Right lobe of liver (tissue), 6 donors: ENCODE measurements around the gene ABCC12. TPM values are rescaled to one million over a fixed set of nuclear protein-coding genes. Genes with fewer than 3 reads are reported as not detected.

Source experiments
- ATAC-seq, 4 donors: fragments of 200-7000 bp; cut with Tn5 transposase; one replicate each; pipeline ENCODE4 v1.9.1; 2020; ENCODE audit warnings: mild to moderate bottlenecking in 4 of 4, moderate library complexity in 4 of 4
- DNase-seq, 3 donors: peaks; one replicate each; pipeline ENCODE4 v3.0.0-alpha.2; 2020
- H3K27ac ChIP-seq, 3 donors: fragments of 200-600 bp; one replicate each; pipeline ENCODE4 v1.8.0; 2022
- H3K27me3 ChIP-seq, 2 donors: fragments of 200-600 bp; one replicate each; pipeline ENCODE4 v1.8.0; 2022
- H3K36me3 ChIP-seq, 4 donors: fragments of 200-600 bp; sonication (generic) in 1 of 4; one replicate each; pipeline versions ENCODE4 v1.5.1 to v1.8.0; 2017 to 2022; ENCODE audit warnings: control low read depth in 1 of 4
- H3K4me1 ChIP-seq, 4 donors: fragments of 200-600 bp; sonication (generic) in 1 of 4; one replicate each; pipeline versions ENCODE4 v1.5.1 to v1.8.0; 2017 to 2022; ENCODE audit warnings: control low read depth in 1 of 4
- H3K4me3 ChIP-seq, 3 donors: fragments of 200-600 bp; one replicate each; pipeline ENCODE4 v1.8.0; 2022
- H3K9me3 ChIP-seq, 4 donors: fragments of 200-600 bp; sonication (generic) in 1 of 4; one replicate each; pipeline versions ENCODE4 v1.5.1 to v1.8.0; 2017 to 2022; ENCODE audit warnings: control low read depth in 1 of 4
- POLR2A ChIP-seq: fragments of 450-650 bp; IDR thresholded peaks from one replicate; pipeline ENCODE4 v1.6.1; 2017; ENCODE audit warnings: antibody characterized with exemption, mild to moderate bottlenecking
- WGBS: methylation state at CpG from one replicate; pipeline ENCODE4 v1.1.6; 2018; ENCODE audit warnings: low coverage, low lambda C conversion rate; ENCODE audit not compliant: insufficient coverage; ENCODE audit errors: missing lambda C conversion rate; 5-methylcytosine and 5-hydroxymethylcytosine counted together
- intact Hi-C, 2 donors: fragments of 100-400 bp; cut with DNase I; formaldehyde crosslinking; loops; one replicate each; pipeline versions ENCODE4 v1.11.2 to v1.14.1; 2022
- total RNA-seq, 6 experiments: library from RNA; depleted of rRNA in 2 of 6; stranded (reverse); fragments of >200 nt in 2 of 6; fragmentation: NEBNext Ultra II Directional in 3 of 6; extraction: Animal tissue kit (Norgen Biotek cat#: 25700) in 3 of 6; gene quantifications; one replicate each; pipeline versions ENCODE4 v1.1.0 to v1.2.4, GENCODE V29; 2016 to 2023
- TF ChIP-seq, protein P1 (sequence below), 4 donors: fragments of 200-600 bp in 3 of 4; fragments of 450-650 bp in 1 of 4; IDR thresholded peaks; one replicate each; pipeline versions ENCODE4 v1.5.1 to v1.8.0; 2016 to 2022; ENCODE audit warnings: antibody characterized with exemption in 4 of 4, mild to moderate bottlenecking in 2 of 4
- donor health status: DM: no; HTN: yes; CAD: no.
- donor health status: DM: no; HTN: no; CAD: no.
- donor health status: DM: no; HTN: no; CAD: no.
- donor health status: DM: no; HTN: yes; CAD: no.
- donor health status: DM: no; HTN: yes; CAD: no.

ABCC12 gene
- total RNA-seq, 6 experiments from 2014 or later: 0.07 TPM; not detected in 5

DNA sequence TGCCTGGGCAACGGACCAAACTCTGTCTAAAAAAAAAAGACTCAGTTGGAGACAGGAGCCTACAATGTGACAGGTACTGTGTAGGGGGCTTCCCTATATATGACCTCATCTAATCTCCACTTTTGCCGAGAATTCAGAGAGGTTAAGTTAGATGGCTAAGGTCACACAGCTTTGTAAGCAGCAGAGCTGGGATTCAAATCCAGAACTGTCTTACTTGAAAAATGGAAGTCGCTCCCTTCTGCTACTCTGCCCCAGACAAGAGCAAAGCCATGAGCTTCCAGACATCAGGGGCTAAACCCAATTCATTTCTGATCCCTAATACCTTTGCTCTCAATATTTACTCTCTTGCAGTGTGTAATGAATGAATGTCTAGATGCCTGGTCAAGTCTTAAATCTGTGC lies 41.5 kb upstream of the ABCC12 start:
- ATAC-seq (no peak), DNase-seq (no peak)
- Histone ChIP-seq H3K27me3 (no peaks in the 10 kb centered on the region), H3K27ac (no peak overlapping the region), H3K9me3 (no peaks in the 10 kb centered on the region), H3K36me3 (no peaks in the 10 kb centered on the region), H3K4me3 (no peak overlapping the region), H3K4me1 (peaks cover 0 to 15% (median 4%) of the 10 kb centered on the region in 4 donors)
- TF ChIP-seq, protein P1, sequence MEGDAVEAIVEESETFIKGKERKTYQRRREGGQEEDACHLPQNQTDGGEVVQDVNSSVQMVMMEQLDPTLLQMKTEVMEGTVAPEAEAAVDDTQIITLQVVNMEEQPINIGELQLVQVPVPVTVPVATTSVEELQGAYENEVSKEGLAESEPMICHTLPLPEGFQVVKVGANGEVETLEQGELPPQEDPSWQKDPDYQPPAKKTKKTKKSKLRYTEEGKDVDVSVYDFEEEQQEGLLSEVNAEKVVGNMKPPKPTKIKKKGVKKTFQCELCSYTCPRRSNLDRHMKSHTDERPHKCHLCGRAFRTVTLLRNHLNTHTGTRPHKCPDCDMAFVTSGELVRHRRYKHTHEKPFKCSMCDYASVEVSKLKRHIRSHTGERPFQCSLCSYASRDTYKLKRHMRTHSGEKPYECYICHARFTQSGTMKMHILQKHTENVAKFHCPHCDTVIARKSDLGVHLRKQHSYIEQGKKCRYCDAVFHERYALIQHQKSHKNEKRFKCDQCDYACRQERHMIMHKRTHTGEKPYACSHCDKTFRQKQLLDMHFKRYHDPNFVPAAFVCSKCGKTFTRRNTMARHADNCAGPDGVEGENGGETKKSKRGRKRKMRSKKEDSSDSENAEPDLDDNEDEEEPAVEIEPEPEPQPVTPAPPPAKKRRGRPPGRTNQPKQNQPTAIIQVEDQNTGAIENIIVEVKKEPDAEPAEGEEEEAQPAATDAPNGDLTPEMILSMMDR (IDR thresholded peaks at IDR 0.05): no peak
- TF ChIP-seq POLR2A: no peak
- intact Hi-C loops: no loop called here
- WGBS: 96% methylated on average over 3 of the region's 3 CpGs

DNA sequence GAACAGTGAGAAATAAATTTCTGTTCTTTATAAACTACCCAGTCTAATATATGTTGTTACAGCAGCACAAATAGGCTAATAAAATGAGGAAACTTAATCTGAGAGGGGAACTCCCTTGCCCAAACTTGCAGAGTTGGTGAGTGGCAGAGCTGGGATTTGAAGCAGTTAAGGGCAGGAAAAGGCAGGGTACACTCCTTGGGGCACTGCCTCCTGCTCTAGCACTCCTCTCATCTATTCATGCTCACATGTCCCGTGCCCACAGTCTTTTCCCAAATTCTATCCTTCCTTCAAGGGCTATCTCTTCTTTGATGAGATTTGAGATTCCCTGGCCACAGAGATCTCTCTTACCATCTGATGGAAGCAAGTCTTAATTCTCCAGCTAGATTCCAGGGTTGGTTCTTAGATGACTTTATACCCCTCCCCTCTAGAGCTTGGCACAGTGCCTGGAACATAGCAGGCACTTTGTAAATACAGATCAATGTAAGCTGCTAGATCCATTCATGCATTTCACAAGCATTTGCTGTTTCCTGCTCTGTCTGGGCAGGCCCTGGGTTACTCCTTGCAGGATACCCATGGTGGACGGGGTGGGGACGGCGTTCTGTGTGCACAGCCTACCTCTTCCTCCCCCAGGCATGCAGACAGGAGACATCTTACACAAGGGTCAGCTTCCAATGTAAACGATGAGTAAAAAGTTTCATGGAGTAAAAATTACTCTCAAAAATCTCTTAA lies 39.2 kb upstream of the ABCC12 start:
- Histone ChIP-seq H3K36me3 (no peaks in the 10 kb centered on the region), H3K27me3 (no peaks in the 10 kb centered on the region), H3K4me1 (peaks cover 0 to 4% (median 0%) of the 10 kb centered on the region in 4 donors), H3K4me3 (no peak overlapping the region), H3K9me3 (no peaks in the 10 kb centered on the region), H3K27ac (no peak overlapping the region)
- no peak for TF ChIP-seq POLR2A
- TF ChIP-seq, protein P1 (IDR thresholded peaks at IDR 0.05): no peak
- intact Hi-C loops: no loop called here
- WGBS: 33% methylated on average over 5 of the region's 5 CpGs
- ATAC-seq (peak; percentile 74 to 89 (median 82)), DNase-seq (peak in 1 of 3 donors; percentile 35)

DNA sequence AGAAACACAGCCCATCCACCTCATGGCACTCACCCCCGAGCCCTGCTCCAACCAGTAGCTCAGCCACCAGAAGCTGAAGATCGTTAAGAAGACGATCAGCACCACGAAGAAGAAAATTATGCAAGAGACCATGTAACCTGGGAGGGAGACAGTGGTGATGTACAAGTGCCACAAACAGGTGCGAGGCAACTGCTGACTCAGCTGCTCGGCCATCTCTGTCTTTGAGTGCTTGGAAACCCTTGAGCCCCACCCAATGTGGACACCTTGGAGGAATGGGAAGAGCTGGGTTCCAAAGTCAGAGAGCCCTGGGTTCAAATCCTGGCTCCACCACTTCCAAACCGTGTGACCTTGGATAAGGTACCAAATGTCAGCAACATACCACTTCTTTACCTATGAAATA lies 38.1 kb upstream of the ABCC12 start:
- no peak for ATAC-seq
- H3K27me3 ChIP-seq: no peaks in the 10 kb centered on the region
- no peak for TF ChIP-seq POLR2A
- TF ChIP-seq, protein P1 (IDR thresholded peaks at IDR 0.05): no peak
- no peak for DNase-seq
- no peak overlapping the region for H3K27ac ChIP-seq
- no peaks in the 10 kb centered on the region for H3K9me3 ChIP-seq
- H3K4me3 ChIP-seq: no peak overlapping the region
- peaks cover 0 to 6% (median 0%) of the 10 kb centered on the region in 4 donors for H3K4me1 ChIP-seq
- no peaks in the 10 kb centered on the region for H3K36me3 ChIP-seq
- WGBS: 80% methylated on average over 1 of the region's 7 CpGs
- intact Hi-C loops: no loop called here

DNA sequence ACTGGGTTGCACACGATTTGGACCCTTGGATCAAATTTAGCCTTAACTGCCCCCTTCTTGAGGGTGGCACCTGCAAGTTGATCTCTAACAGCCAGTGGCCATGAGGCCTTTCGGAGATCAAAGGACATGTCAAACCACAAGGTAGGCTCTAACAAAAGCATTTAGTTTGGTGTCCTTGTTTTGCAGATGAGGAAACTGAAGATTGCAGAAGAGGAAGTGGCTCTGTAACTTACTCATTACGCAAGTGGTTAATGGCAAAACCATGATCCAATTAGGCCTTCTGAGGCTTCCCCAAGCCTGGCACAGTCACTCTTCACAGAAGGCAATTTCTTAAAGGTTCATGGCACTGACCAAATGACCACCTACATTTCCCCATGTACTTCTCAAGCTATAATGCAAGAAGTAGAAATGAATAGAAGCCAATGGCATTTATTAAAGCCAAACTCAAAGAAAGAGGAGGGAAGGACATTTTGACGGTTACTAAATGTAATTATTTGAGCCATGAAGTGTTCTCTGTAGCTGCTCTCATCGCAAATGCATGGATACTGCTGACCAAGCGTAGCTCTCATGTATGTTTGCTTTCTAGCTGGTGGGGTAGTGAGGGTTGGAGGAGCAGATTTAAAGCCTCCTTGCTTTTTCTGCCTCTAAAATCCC lies 32.8 kb upstream of the ABCC12 start:
- TF ChIP-seq POLR2A: no peak
- TF ChIP-seq, protein P1 (IDR thresholded peaks at IDR 0.05): no peak
- ATAC-seq (peak; percentile 15 to 64 (median 49)), DNase-seq (no peak)
- Histone ChIP-seq H3K4me3 (no peak overlapping the region), H3K27me3 (no peaks in the 10 kb centered on the region), H3K36me3 (no peaks in the 10 kb centered on the region), H3K9me3 (no peaks in the 10 kb centered on the region), H3K4me1 (peaks cover 0 to 4% (median 0%) of the 10 kb centered on the region in 4 donors), H3K27ac (no peak overlapping the region)
- 63% methylated on average over 5 of the region's 6 CpGs for WGBS
- intact Hi-C loops: no loop called here
